ENCODE data around the gene MAPK14.

The MAPK14 gene

GRCh38 chr6:36056178-36056577 lies 28.6 kb downstream of the MAPK14 start:
- POLR2A ChIA-PET: no interaction called here
- CTCF ChIA-PET: no interaction called here
- no peak for DNase-seq (ENCODE audit: extremely low spot score)
- TF ChIP-seq SUZ12 (IDR thresholded peaks at IDR 0.05) (no peak), HDGF (IDR thresholded peaks at IDR 0.05; ENCODE audit: borderline replicate concordance) (no peak), ELF4 (IDR thresholded peaks at IDR 0.05) (no peak), CTBP1 (IDR thresholded peaks at IDR 0.05; ENCODE audit: borderline replicate concordance) (no peak), FOXM1 (IDR thresholded peaks at IDR 0.05; ENCODE audit: borderline replicate concordance) (no peak), ARNT (IDR thresholded peaks at IDR 0.05) (no peak), FOXK2 (IDR thresholded peaks at IDR 0.05) (no peak), TARDBP (IDR thresholded peaks at IDR 0.05) (no peak), NFRKB (IDR thresholded peaks at IDR 0.05) (no peak), SP1 (IDR thresholded peaks at IDR 0.05) (no peak), L3MBTL2 (conservative IDR thresholded peaks at IDR 0.05) (no peak), ZNF384 (IDR thresholded peaks at IDR 0.05) (no peak)
- TF ChIP-seq, protein P1, sequence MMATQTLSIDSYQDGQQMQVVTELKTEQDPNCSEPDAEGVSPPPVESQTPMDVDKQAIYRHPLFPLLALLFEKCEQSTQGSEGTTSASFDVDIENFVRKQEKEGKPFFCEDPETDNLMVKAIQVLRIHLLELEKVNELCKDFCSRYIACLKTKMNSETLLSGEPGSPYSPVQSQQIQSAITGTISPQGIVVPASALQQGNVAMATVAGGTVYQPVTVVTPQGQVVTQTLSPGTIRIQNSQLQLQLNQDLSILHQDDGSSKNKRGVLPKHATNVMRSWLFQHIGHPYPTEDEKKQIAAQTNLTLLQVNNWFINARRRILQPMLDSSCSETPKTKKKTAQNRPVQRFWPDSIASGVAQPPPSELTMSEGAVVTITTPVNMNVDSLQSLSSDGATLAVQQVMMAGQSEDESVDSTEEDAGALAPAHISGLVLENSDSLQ (IDR thresholded peaks at IDR 0.05): no peak

- no peak for DNase-seq (ENCODE audit: extremely low spot score)
- TF ChIP-seq ARNT (IDR thresholded peaks at IDR 0.05) (no peak), CTBP1 (IDR thresholded peaks at IDR 0.05; ENCODE audit: borderline replicate concordance) (no peak), NFRKB (IDR thresholded peaks at IDR 0.05) (no peak), ZNF384 (IDR thresholded peaks at IDR 0.05) (no peak), HDGF (IDR thresholded peaks at IDR 0.05; ENCODE audit: borderline replicate concordance) (no peak), L3MBTL2 (conservative IDR thresholded peaks at IDR 0.05) (no peak), SP1 (IDR thresholded peaks at IDR 0.05) (no peak), ELF4 (IDR thresholded peaks at IDR 0.05) (no peak), BHLHE40 (IDR thresholded peaks at IDR 0.05; ENCODE audit: borderline replicate concordance) (no peak), FOXA1 (IDR thresholded peaks at IDR 0.05) (no peak), SUZ12 (IDR thresholded peaks at IDR 0.05) (no peak)
- TF ChIP-seq, protein P1 (IDR thresholded peaks at IDR 0.05): no peak
- POLR2A ChIA-PET: no interaction called here
- CTCF ChIA-PET: no interaction called here
These were observed 33.6 kb downstream of the MAPK14 start for GRCh38 chr6:36061236-36061635.

DNA sequence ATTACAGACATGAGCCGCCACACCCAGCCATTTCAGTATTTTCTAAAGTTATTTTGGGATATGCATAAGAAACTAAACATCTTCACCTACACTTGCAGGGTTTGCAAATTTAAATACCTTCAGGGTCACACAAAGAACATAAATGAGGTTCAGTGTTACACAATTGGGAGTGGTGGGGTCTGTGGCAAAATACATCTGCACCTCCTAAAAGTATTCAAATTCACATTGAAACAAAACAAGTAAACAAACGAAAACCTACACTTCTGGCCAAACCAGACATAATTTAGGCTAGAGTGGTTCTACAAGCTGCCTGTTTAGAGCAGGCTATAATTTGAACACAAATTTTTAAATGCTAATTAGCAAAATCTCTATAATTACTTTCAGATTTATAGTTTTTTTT lies 34.6 kb downstream of the MAPK14 start:
- ChIA-PET CTCF (no interaction called here), POLR2A (no interaction called here)
- DNase-seq (ENCODE audit: extremely low spot score): no peak
- no peak for TF ChIP-seq CTBP1 (IDR thresholded peaks at IDR 0.05; ENCODE audit: borderline replicate concordance)
- no peak for TF ChIP-seq SUZ12 (IDR thresholded peaks at IDR 0.05)
- no peak for TF ChIP-seq BHLHE40 (IDR thresholded peaks at IDR 0.05; ENCODE audit: borderline replicate concordance)
- no peak for TF ChIP-seq NFRKB (IDR thresholded peaks at IDR 0.05)
- TF ChIP-seq ELF4 (IDR thresholded peaks at IDR 0.05): no peak
- TF ChIP-seq HDGF (IDR thresholded peaks at IDR 0.05; ENCODE audit: borderline replicate concordance): no peak

GRCh38 chr6:36063318-36064060 lies 35.9 kb downstream of the MAPK14 start:
- ChIA-PET POLR2A (no interaction called here), CTCF (no interaction called here)
- no peak for DNase-seq (ENCODE audit: extremely low spot score)
- TF ChIP-seq TARDBP (IDR thresholded peaks at IDR 0.05) (no peak), SP1 (IDR thresholded peaks at IDR 0.05) (no peak), CTBP1 (IDR thresholded peaks at IDR 0.05; ENCODE audit: borderline replicate concordance) (no peak), LEF1 (IDR thresholded peaks at IDR 0.05; ENCODE audit: borderline replicate concordance) (no peak), NFRKB (IDR thresholded peaks at IDR 0.05) (no peak), SUZ12 (IDR thresholded peaks at IDR 0.05) (no peak), L3MBTL2 (conservative IDR thresholded peaks at IDR 0.05) (no peak), FOXA1 (IDR thresholded peaks at IDR 0.05) (no peak), BHLHE40 (IDR thresholded peaks at IDR 0.05; ENCODE audit: borderline replicate concordance) (no peak), ZNF384 (IDR thresholded peaks at IDR 0.05) (no peak), HDGF (IDR thresholded peaks at IDR 0.05; ENCODE audit: borderline replicate concordance) (no peak), FOXM1 (IDR thresholded peaks at IDR 0.05; ENCODE audit: borderline replicate concordance) (no peak), ARNT (IDR thresholded peaks at IDR 0.05) (no peak), ELF4 (IDR thresholded peaks at IDR 0.05) (no peak)
- TF ChIP-seq, protein P1 (IDR thresholded peaks at IDR 0.05): no peak

GRCh38 chr6:36064770-36065396 lies 37.3 kb downstream of the MAPK14 start:
- CTCF ChIA-PET: interaction anchor here (0.6 to 1.5 kb wide), 2 partner anchors 30 to 290 kb away, joined by 4 to 7 read pairs; no protein-coding TSS in a partner anchor
- DNase-seq (ENCODE audit: extremely low spot score): no peak
- no peak for TF ChIP-seq FOXM1 (IDR thresholded peaks at IDR 0.05; ENCODE audit: borderline replicate concordance)
- no peak for TF ChIP-seq ZNF384 (IDR thresholded peaks at IDR 0.05)
- TF ChIP-seq CTBP1 (IDR thresholded peaks at IDR 0.05; ENCODE audit: borderline replicate concordance): no peak
- TF ChIP-seq NFRKB (IDR thresholded peaks at IDR 0.05): no peak
- TF ChIP-seq ARNT (IDR thresholded peaks at IDR 0.05): no peak
- TF ChIP-seq BHLHE40 (IDR thresholded peaks at IDR 0.05; ENCODE audit: borderline replicate concordance): no peak
- no peak for TF ChIP-seq SP1 (IDR thresholded peaks at IDR 0.05)
- no peak for TF ChIP-seq FOXK2 (IDR thresholded peaks at IDR 0.05)
- no peak for TF ChIP-seq SUZ12 (IDR thresholded peaks at IDR 0.05)
- TF ChIP-seq HDGF (IDR thresholded peaks at IDR 0.05; ENCODE audit: borderline replicate concordance): no peak
- no peak for TF ChIP-seq ELF4 (IDR thresholded peaks at IDR 0.05)
- TF ChIP-seq TARDBP (IDR thresholded peaks at IDR 0.05): no peak
- no peak for TF ChIP-seq L3MBTL2 (conservative IDR thresholded peaks at IDR 0.05)
- POLR2A ChIA-PET: interaction anchor here (3.0 kb wide), 1 partner anchor 37 kb away, joined by 20 read pairs; the partner anchor contains the start of gene MAPK14
